Measurements from ENCODE around the gene SDK1.

DNA sequence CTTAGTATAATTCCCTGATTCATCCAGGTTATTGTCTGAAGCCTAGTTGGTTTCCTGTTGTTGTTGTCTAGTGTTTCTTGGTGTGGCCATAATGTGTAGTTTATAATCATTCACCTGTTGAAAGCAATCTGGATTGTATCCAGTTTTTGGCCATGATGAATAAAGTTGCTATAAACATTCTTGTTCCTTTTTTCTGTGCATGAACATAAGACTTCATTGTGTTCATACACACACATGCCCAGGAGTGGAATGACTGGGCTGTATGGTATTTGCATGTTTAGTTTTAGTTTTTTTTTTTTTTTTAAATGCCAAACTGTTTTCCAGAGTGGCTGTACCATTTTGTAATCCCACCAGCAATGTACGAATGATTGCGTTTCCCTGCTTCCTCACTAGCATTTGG is 349.8 kb downstream of the SDK1 start:
- no peak for TF ChIP-seq CTCF (IDR thresholded peaks at IDR 0.05 in 2 of 3, conservative IDR thresholded peaks at IDR 0.05 in 1 of 3; ENCODE audit: control insufficient read depth in 2 of 3, extremely low read depth in 1 of 3, insufficient read depth in 1 of 3, low read depth in 3 of 3, low read length in 3 of 3)
- TF ChIP-seq SRF (IDR thresholded peaks at IDR 0.05; ENCODE audit: low read depth in 2 of 2, low read length in 2 of 2), result no peak
- TF ChIP-seq EZH2 (IDR thresholded peaks at IDR 0.05; ENCODE audit: borderline replicate concordance, control insufficient read depth, low read depth, low read length), result no peak
- TF ChIP-seq SMC3 (IDR thresholded peaks at IDR 0.05; ENCODE audit: borderline replicate concordance, low read length), result no peak
- TF ChIP-seq, protein P1, sequence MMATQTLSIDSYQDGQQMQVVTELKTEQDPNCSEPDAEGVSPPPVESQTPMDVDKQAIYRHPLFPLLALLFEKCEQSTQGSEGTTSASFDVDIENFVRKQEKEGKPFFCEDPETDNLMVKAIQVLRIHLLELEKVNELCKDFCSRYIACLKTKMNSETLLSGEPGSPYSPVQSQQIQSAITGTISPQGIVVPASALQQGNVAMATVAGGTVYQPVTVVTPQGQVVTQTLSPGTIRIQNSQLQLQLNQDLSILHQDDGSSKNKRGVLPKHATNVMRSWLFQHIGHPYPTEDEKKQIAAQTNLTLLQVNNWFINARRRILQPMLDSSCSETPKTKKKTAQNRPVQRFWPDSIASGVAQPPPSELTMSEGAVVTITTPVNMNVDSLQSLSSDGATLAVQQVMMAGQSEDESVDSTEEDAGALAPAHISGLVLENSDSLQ (IDR thresholded peaks at IDR 0.05), result no peak
- TF ChIP-seq POLR2AphosphoS5 (IDR thresholded peaks at IDR 0.05; ENCODE audit: low read length), result no peak
- no peak for TF ChIP-seq MYC (IDR thresholded peaks at IDR 0.05; ENCODE audit: insufficient read depth, insufficient read length, insufficient replicate concordance, low read length, severe bottlenecking)
- TF ChIP-seq PRDM15 (CRISPR knock-in tag; IDR thresholded peaks at IDR 0.05), result no peak
- no peak for TF ChIP-seq USF2 (IDR thresholded peaks at IDR 0.05; ENCODE audit: borderline replicate concordance, low read depth, low read length)
- TF ChIP-seq CREB1 (IDR thresholded peaks at IDR 0.05; ENCODE audit: low read depth), result no peak

Data from GM12878 (cell line).